H1 (cell line): Measurements from ENCODE around the gene MYOD1. TPM values are rescaled to one million over a fixed set of nuclear protein-coding genes. Genes with fewer than 3 reads are reported as not detected.

Experiments
- BACH1 ChIP-seq: IDR thresholded peaks from 2 replicates; pipeline ENCODE4 v1.6.1; 2012; ENCODE audit warnings: low read length, improper control_type of control experiment
- NRF1 ChIP-seq: IDR thresholded peaks from 2 replicates; pipeline ENCODE4 v1.6.1; 2011; ENCODE audit warnings: mild to moderate bottlenecking, low read depth, low read length, improper control_type of control experiment
- polyA plus RNA-seq, 7 experiments: library from polyadenylated mRNA; depleted of rRNA in 3 of 7; stranded (reverse) in 5 of 7; unstranded in 2 of 7; fragments of >200 nt in 5 of 7; fragments of 200-250 nt in 2 of 7; gene quantifications; 1 replicate in 5 of 7; 2 replicates in 1 of 7; 4 replicates in 1 of 7; pipeline versions ENCODE4 v1.2.1 to v1.2.3, GENCODE V29; 2011 to 2013; ENCODE audit warnings: missing spikeins in 2 of 7, mixed read lengths in 2 of 7
- total RNA-seq: library from RNA; stranded (reverse); fragmentation: NEBNext Ultra II Directional; extraction: Animal tissue kit (Norgen Biotek cat#: 25700); gene quantifications from 2 replicates; pipeline ENCODE4 v1.2.1, GENCODE V29; 2021
- TF ChIP-seq, protein P1 (sequence below): fragments of 300-600 bp; sonication (generic); IDR thresholded peaks from 2 replicates; pipeline ENCODE4 v1.7.1; 2012; ENCODE audit warnings: low read length, moderate library complexity, mild to moderate bottlenecking, inconsistent platforms; ENCODE audit not compliant: insufficient replicate concordance
- TF ChIP-seq, protein P2 (sequence below): IDR thresholded peaks from 2 replicates; pipeline ENCODE4 v1.6.1; 2011; ENCODE audit warnings: low read length, improper control_type of control experiment

Gene MYOD1
- total and polyA plus RNA-seq, 2 of the 8 experiments (the other 6 are each of a cell fraction or from before 2014, with no cell fraction given) = not detected

DNA sequence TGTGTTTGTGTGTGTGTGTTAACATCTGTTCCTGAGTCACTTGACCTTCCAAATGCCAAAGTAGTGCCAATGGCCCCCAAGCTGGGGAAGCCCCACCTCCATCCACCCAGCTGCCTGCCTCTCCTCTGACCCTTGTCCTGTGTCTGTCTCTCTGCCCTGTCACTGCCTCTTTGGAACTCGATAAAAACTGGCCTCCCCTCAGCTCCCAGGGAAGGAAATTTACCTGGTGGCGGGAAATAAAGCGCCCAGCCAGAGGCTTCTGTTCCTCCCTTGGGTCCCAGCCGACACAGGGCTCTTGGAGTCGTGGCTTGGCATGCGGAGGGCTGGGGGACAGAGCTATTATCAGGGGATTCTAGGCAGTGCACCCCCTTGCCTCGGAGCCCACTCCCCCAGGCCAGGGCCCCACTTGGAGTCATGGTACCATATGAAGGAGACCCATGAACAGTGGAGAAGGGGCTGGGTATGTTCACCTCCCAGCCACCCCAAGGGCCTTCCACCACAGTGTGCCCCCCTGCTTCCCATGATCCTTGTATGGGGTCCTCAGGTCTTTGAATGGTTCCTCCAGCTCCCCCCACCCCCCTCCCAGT, 21.4 kb downstream of the MYOD1 start (continued):
- TF ChIP-seq, protein P1, sequence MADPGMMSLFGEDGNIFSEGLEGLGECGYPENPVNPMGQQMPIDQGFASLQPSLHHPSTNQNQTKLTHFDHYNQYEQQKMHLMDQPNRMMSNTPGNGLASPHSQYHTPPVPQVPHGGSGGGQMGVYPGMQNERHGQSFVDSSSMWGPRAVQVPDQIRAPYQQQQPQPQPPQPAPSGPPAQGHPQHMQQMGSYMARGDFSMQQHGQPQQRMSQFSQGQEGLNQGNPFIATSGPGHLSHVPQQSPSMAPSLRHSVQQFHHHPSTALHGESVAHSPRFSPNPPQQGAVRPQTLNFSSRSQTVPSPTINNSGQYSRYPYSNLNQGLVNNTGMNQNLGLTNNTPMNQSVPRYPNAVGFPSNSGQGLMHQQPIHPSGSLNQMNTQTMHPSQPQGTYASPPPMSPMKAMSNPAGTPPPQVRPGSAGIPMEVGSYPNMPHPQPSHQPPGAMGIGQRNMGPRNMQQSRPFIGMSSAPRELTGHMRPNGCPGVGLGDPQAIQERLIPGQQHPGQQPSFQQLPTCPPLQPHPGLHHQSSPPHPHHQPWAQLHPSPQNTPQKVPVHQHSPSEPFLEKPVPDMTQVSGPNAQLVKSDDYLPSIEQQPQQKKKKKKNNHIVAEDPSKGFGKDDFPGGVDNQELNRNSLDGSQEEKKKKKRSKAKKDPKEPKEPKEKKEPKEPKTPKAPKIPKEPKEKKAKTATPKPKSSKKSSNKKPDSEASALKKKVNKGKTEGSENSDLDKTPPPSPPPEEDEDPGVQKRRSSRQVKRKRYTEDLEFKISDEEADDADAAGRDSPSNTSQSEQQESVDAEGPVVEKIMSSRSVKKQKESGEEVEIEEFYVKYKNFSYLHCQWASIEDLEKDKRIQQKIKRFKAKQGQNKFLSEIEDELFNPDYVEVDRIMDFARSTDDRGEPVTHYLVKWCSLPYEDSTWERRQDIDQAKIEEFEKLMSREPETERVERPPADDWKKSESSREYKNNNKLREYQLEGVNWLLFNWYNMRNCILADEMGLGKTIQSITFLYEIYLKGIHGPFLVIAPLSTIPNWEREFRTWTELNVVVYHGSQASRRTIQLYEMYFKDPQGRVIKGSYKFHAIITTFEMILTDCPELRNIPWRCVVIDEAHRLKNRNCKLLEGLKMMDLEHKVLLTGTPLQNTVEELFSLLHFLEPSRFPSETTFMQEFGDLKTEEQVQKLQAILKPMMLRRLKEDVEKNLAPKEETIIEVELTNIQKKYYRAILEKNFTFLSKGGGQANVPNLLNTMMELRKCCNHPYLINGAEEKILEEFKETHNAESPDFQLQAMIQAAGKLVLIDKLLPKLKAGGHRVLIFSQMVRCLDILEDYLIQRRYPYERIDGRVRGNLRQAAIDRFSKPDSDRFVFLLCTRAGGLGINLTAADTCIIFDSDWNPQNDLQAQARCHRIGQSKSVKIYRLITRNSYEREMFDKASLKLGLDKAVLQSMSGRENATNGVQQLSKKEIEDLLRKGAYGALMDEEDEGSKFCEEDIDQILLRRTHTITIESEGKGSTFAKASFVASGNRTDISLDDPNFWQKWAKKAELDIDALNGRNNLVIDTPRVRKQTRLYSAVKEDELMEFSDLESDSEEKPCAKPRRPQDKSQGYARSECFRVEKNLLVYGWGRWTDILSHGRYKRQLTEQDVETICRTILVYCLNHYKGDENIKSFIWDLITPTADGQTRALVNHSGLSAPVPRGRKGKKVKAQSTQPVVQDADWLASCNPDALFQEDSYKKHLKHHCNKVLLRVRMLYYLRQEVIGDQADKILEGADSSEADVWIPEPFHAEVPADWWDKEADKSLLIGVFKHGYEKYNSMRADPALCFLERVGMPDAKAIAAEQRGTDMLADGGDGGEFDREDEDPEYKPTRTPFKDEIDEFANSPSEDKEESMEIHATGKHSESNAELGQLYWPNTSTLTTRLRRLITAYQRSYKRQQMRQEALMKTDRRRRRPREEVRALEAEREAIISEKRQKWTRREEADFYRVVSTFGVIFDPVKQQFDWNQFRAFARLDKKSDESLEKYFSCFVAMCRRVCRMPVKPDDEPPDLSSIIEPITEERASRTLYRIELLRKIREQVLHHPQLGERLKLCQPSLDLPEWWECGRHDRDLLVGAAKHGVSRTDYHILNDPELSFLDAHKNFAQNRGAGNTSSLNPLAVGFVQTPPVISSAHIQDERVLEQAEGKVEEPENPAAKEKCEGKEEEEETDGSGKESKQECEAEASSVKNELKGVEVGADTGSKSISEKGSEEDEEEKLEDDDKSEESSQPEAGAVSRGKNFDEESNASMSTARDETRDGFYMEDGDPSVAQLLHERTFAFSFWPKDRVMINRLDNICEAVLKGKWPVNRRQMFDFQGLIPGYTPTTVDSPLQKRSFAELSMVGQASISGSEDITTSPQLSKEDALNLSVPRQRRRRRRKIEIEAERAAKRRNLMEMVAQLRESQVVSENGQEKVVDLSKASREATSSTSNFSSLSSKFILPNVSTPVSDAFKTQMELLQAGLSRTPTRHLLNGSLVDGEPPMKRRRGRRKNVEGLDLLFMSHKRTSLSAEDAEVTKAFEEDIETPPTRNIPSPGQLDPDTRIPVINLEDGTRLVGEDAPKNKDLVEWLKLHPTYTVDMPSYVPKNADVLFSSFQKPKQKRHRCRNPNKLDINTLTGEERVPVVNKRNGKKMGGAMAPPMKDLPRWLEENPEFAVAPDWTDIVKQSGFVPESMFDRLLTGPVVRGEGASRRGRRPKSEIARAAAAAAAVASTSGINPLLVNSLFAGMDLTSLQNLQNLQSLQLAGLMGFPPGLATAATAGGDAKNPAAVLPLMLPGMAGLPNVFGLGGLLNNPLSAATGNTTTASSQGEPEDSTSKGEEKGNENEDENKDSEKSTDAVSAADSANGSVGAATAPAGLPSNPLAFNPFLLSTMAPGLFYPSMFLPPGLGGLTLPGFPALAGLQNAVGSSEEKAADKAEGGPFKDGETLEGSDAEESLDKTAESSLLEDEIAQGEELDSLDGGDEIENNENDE = no peak
- TF ChIP-seq, protein P2, sequence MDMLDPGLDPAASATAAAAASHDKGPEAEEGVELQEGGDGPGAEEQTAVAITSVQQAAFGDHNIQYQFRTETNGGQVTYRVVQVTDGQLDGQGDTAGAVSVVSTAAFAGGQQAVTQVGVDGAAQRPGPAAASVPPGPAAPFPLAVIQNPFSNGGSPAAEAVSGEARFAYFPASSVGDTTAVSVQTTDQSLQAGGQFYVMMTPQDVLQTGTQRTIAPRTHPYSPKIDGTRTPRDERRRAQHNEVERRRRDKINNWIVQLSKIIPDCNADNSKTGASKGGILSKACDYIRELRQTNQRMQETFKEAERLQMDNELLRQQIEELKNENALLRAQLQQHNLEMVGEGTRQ = no peak
- TF ChIP-seq NRF1 = no peak
- no peak for TF ChIP-seq BACH1
- TF ChIP-seq, all 59 proteins: peak for 0
